Epidermal melanocyte (primary cell): ENCODE measurements around the gene MGARP.
A peak's percentile ranks its signal among the peaks of the same experiment; 100 is the strongest.
"Not testable (repeated sequence)": the region's sequence is repeated elsewhere in the genome, so short reads cannot be mapped to it uniquely, and the experiment has no call there.

Source experiments
- DNase-seq: peaks from one replicate; pipeline ENCODE4 v3.0.0; 2011; ENCODE audit warnings: low spot score; ENCODE audit not compliant: insufficient read length

MGARP gene

GRCh38 chr4:139295942-139296299 lies 15.9 kb upstream of the MGARP start:
- DNase-seq: no peak

GRCh38 chr4:139295206-139295941 lies 15.3 kb upstream of the MGARP start:
- peak; percentile 77 for DNase-seq

GRCh38 chr4:139286186-139286698 lies 6.2 kb upstream of the MGARP start:
- no peak for DNase-seq

- DNase-seq: no peak
Measured at GRCh38 chr4:139282721-139283075, 2.7 kb upstream of the MGARP start.

GRCh38 chr4:139282065-139282720 lies 2.2 kb upstream of the MGARP start:
- no peak for DNase-seq

- DNase-seq: no peak
Measured at GRCh38 chr4:139278912-139279759, 889 bp downstream of the MGARP start.

- no peak for DNase-seq
Measured at GRCh38 chr4:139278485-139278884, 1.5 kb downstream of the MGARP start.

GRCh38 chr4:139275281-139275735 lies 4.7 kb downstream of the MGARP start:
- DNase-seq: no peak

- no peak for DNase-seq
Measured at GRCh38 chr4:139274790-139275189, 5.2 kb downstream of the MGARP start.

GRCh38 chr4:139273835-139274234 lies 6.2 kb downstream of the MGARP start:
- no peak for DNase-seq

- no peak for DNase-seq
Measured at GRCh38 chr4:139267301-139267700, 12.7 kb downstream of the MGARP start.

GRCh38 chr4:139266583-139267257 lies 13.3 kb downstream of the MGARP start:
- peak; percentile 61 for DNase-seq

GRCh38 chr4:139266208-139266582 lies 13.8 kb downstream of the MGARP start:
- DNase-seq: no peak

GRCh38 chr4:139265654-139266053 lies 14.4 kb downstream of the MGARP start:
- no peak for DNase-seq

GRCh38 chr4:139256349-139256748 lies 23.7 kb downstream of the MGARP start:
- no peak for DNase-seq

- DNase-seq: not testable (repeated sequence)
Measured at GRCh38 chr4:139255581-139255980, 24.4 kb downstream of the MGARP start.

GRCh38 chr4:139253713-139254112 lies 26.3 kb downstream of the MGARP start:
- DNase-seq: no peak

- DNase-seq: no peak
Measured at GRCh38 chr4:139253046-139253445, 27.0 kb downstream of the MGARP start.

- no peak for DNase-seq
Measured at GRCh38 chr4:139247700-139248238, 32.3 kb downstream of the MGARP start.

- no peak for DNase-seq
Measured at GRCh38 chr4:139247241-139247640, 32.8 kb downstream of the MGARP start.

- DNase-seq: no peak
Measured at GRCh38 chr4:139246166-139246565, 33.9 kb downstream of the MGARP start.
